Measurements from ENCODE around the gene CPNE4. TPM values are rescaled to one million over a fixed set of nuclear protein-coding genes. Genes with fewer than 3 reads are reported as not detected.

Gene CPNE4
- total RNA-seq, 1 experiment from 2014 or later, result 31.1 TPM

- Mint-ChIP-seq H3K27me3 (ENCODE audit: unreplicated experiment) (no peaks in the 10 kb centered on the region), H3K9me3 (ENCODE audit: low read depth, unreplicated experiment) (no peaks in the 10 kb centered on the region), H3K4me3 (ENCODE audit: low read depth, unreplicated experiment) (no peak overlapping the region), H3K36me3 (ENCODE audit: insufficient read depth, unreplicated experiment) (no peaks in the 10 kb centered on the region), H3K27ac (ENCODE audit: unreplicated experiment) (no peak overlapping the region), H3K4me1 (ENCODE audit: low read depth, unreplicated experiment) (peaks cover 34% of the 10 kb centered on the region)
- DNase-seq, result no peak
- intact Hi-C loops (cut with micrococcal nuclease; ENCODE audit: unreplicated experiment), result no loop called here
- CTCF ChIA-PET, result interaction anchor here (0.6 kb wide), 1 partner anchor 377 kb away, joined by 3 read pairs; no protein-coding TSS in a partner anchor
- no TSS peak for BruUV-seq (replicated peaks)
- no peak for TF ChIP-seq CTCF (IDR thresholded peaks at IDR 0.05; ENCODE audit: unreplicated experiment)
Observed at GRCh38 chr3:131714585-131715220, 320.1 kb downstream of the CPNE4 start.

GRCh38 chr3:131713416-131714123, 321.2 kb downstream of the CPNE4 start:
- no peak for TF ChIP-seq CTCF (IDR thresholded peaks at IDR 0.05; ENCODE audit: unreplicated experiment)
- CTCF ChIA-PET, result no interaction called here
- Mint-ChIP-seq H3K4me3 (ENCODE audit: low read depth, unreplicated experiment) (no peak overlapping the region), H3K4me1 (ENCODE audit: low read depth, unreplicated experiment) (peaks cover 34% of the 10 kb centered on the region), H3K27me3 (ENCODE audit: unreplicated experiment) (no peaks in the 10 kb centered on the region), H3K27ac (ENCODE audit: unreplicated experiment) (no peak overlapping the region), H3K36me3 (ENCODE audit: insufficient read depth, unreplicated experiment) (no peaks in the 10 kb centered on the region), H3K9me3 (ENCODE audit: low read depth, unreplicated experiment) (no peaks in the 10 kb centered on the region)
- no peak for DNase-seq
- intact Hi-C loops (cut with micrococcal nuclease; ENCODE audit: unreplicated experiment), result no loop called here
- BruUV-seq (replicated peaks), result no TSS peak

DNA sequence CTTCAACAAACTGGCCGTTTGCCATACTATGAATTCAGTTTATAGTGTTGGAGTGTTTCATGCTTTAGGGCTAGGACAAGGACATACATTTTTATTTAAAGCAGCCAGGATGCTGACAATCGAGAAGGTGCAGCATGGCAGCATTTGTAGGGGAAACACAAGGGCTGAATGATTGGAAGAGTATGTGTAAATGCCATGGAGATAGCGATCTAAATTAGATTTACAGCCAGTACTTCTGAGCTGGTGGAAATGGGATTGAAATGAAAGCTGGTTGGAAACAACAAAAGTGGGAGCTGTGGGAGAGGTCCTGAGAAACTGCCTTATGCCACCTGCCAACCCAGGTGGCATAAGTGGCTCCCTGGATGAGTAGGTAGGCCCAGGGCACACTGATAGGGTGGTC, 322.2 kb downstream of the CPNE4 start:
- no peak overlapping the region for H3K27ac Mint-ChIP-seq (ENCODE audit: unreplicated experiment)
- intact Hi-C loops (cut with micrococcal nuclease; ENCODE audit: unreplicated experiment), result no loop called here
- no peaks in the 10 kb centered on the region for H3K9me3 Mint-ChIP-seq (ENCODE audit: low read depth, unreplicated experiment)
- CTCF ChIA-PET, result no interaction called here
- H3K4me1 Mint-ChIP-seq (ENCODE audit: low read depth, unreplicated experiment), result peaks cover 34% of the 10 kb centered on the region
- no peaks in the 10 kb centered on the region for H3K36me3 Mint-ChIP-seq (ENCODE audit: insufficient read depth, unreplicated experiment)
- DNase-seq, result no peak
- TF ChIP-seq CTCF (IDR thresholded peaks at IDR 0.05; ENCODE audit: unreplicated experiment), result no peak
- H3K4me3 Mint-ChIP-seq (ENCODE audit: low read depth, unreplicated experiment), result no peak overlapping the region
- H3K27me3 Mint-ChIP-seq (ENCODE audit: unreplicated experiment), result no peaks in the 10 kb centered on the region
- no TSS peak for BruUV-seq (replicated peaks)

GRCh38 chr3:131711114-131711768, 323.6 kb downstream of the CPNE4 start:
- intact Hi-C loops (cut with micrococcal nuclease; ENCODE audit: unreplicated experiment), result no loop called here
- CTCF ChIA-PET, result interaction anchor here (0.8 to 1.0 kb wide), 2 partner anchors 12 to 84 kb away, joined by 3 read pairs; no protein-coding TSS in a partner anchor
- no peaks in the 10 kb centered on the region for H3K27me3 Mint-ChIP-seq (ENCODE audit: unreplicated experiment)
- peaks cover 34% of the 10 kb centered on the region for H3K4me1 Mint-ChIP-seq (ENCODE audit: low read depth, unreplicated experiment)
- no peaks in the 10 kb centered on the region for H3K36me3 Mint-ChIP-seq (ENCODE audit: insufficient read depth, unreplicated experiment)
- no peaks in the 10 kb centered on the region for H3K9me3 Mint-ChIP-seq (ENCODE audit: low read depth, unreplicated experiment)
- no peak overlapping the region for H3K4me3 Mint-ChIP-seq (ENCODE audit: low read depth, unreplicated experiment)
- DNase-seq, result no peak
- H3K27ac Mint-ChIP-seq (ENCODE audit: unreplicated experiment), result no peak overlapping the region
- TF ChIP-seq CTCF (IDR thresholded peaks at IDR 0.05; ENCODE audit: unreplicated experiment), result no peak
- BruUV-seq (replicated peaks), result no TSS peak
